ENCODE results near the gene FAM131A.

Gene FAM131A, protein sequence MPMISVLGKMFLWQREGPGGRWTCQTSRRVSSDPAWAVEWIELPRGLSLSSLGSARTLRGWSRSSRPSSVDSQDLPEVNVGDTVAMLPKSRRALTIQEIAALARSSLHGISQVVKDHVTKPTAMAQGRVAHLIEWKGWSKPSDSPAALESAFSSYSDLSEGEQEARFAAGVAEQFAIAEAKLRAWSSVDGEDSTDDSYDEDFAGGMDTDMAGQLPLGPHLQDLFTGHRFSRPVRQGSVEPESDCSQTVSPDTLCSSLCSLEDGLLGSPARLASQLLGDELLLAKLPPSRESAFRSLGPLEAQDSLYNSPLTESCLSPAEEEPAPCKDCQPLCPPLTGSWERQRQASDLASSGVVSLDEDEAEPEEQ

GRCh38 chr3:184337399-184337714, at the start of gene FAM131A:
Gene FAM131A, plus strand, starts transcription at chr3:184337600. Its CDS starts 31 bp downstream, at chr3:184337631.
- ATAC-seq (ENCODE audit: low read depth) (no peak), DNase-seq (ENCODE audit: low spot score in 2 of 2) (no peak)
- peaks cover 17% of the 10 kb centered on the region for H3K4me1 Mint-ChIP-seq
- no peak within 1 kb of the TSS for H3K27ac Mint-ChIP-seq
- H3K4me3 Mint-ChIP-seq, result peak within 1 kb of the TSS; percentile 87
- H3K27me3 Mint-ChIP-seq, result peaks cover 6% of the 10 kb centered on the region
- H3K9me3 Mint-ChIP-seq, result no peaks in the 10 kb centered on the region
- H3K36me3 Mint-ChIP-seq, result peaks cover 9% of the 10 kb centered on the region

GRCh38 chr3:184289426-184289938, 47.9 kb upstream of the FAM131A start:
- H3K4me3 Mint-ChIP-seq, result no peak overlapping the region
- H3K27me3 Mint-ChIP-seq, result peaks cover 16% of the 10 kb centered on the region
- peak; percentile 32 to 34 for DNase-seq (ENCODE audit: low spot score in 2 of 2)
- no peaks in the 10 kb centered on the region for H3K36me3 Mint-ChIP-seq
- no peaks in the 10 kb centered on the region for H3K9me3 Mint-ChIP-seq
- peak; percentile 74 for ATAC-seq (ENCODE audit: low read depth)
- no peaks in the 10 kb centered on the region for H3K4me1 Mint-ChIP-seq
- no peak overlapping the region for H3K27ac Mint-ChIP-seq

DNA sequence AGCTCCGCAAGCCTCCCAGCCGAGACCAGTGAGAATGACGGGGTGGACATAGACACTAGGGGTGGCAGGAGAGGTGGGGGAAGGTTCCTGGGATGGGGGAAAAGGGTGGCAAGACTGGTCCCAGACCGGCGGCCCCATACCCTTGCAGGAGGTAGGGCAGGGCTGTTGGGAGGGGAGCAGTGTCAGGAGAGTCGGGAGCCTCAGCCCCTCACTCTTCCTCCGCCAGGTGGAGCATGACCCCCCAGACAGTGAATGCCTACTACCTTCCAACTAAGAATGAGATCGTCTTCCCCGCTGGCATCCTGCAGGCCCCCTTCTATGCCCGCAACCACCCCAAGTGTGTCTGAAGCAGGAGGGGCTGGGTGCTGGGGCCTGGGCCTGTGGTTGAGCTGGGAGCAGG, 47.1 kb upstream of the FAM131A start:
- Mint-ChIP-seq H3K27ac (no peak overlapping the region), H3K9me3 (no peaks in the 10 kb centered on the region), H3K4me1 (no peaks in the 10 kb centered on the region), H3K27me3 (peaks cover 13% of the 10 kb centered on the region), H3K4me3 (no peak overlapping the region), H3K36me3 (no peaks in the 10 kb centered on the region)
- ATAC-seq (ENCODE audit: low read depth) (no peak), DNase-seq (ENCODE audit: low spot score in 2 of 2) (no peak)

DNA sequence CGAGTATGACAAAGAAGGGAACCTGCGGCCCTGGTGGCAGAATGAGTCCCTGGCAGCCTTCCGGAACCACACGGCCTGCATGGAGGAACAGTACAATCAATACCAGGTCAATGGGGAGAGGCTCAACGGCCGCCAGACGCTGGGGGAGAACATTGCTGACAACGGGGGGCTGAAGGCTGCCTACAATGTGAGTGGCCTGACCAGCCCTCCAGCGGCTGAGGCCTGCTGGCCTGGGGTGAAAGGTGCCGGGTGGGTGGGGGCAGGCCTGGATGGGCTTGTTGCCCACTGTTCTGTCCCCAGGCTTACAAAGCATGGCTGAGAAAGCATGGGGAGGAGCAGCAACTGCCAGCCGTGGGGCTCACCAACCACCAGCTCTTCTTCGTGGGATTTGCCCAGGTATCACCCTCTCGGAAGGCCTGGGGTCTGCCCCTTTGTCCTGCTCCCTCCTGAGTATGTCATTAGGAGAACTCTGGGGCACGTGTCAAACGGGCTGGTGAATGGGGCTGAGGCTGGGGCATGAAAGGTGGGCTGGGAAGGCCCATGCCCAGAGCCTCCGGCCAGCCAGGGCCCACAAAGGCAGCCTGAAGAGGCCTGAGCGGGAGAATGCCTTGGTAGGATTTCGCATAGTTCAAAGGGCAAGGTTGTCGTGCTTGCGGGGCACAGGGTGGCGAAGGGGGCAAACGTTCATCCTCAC, 46.2 kb upstream of the FAM131A start:
- H3K4me3 Mint-ChIP-seq, result no peak overlapping the region
- no peaks in the 10 kb centered on the region for H3K9me3 Mint-ChIP-seq
- no peaks in the 10 kb centered on the region for H3K4me1 Mint-ChIP-seq
- ATAC-seq (ENCODE audit: low read depth) (no peak), DNase-seq (ENCODE audit: low spot score in 2 of 2) (no peak)
- peaks cover 6% of the 10 kb centered on the region for H3K27me3 Mint-ChIP-seq
- H3K36me3 Mint-ChIP-seq, result no peaks in the 10 kb centered on the region
- H3K27ac Mint-ChIP-seq, result no peak overlapping the region

DNA sequence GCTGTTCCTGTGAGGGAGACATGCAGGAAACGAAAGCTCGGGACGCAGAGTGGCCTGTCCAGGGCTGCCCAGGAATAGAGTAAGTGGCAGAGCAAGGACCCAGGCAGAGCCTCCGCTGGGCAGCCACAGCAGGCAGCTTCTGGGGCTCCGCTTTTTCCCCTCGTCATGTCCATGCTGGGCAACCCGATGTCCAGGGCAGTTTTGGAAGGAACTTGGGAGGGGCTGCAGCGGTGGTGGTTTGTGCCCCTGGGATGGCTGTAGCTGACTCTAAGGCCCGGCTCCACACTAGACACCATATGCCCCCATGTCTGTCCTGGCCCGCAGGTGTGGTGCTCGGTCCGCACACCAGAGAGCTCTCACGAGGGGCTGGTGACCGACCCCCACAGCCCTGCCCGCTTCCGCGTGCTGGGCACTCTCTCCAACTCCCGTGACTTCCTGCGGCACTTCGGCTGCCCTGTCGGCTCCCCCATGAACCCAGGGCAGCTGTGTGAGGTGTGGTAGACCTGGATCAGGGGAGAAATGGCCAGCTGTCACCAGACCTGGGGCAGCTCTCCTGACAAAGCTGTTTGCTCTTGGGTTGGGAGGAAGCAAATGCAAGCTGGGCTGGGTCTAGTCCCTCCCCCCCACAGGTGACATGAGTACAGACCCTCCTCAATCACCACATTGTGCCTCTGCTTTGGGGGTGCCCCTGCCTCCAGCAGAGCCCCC, 45.5 kb upstream of the FAM131A start:
- ATAC-seq (ENCODE audit: low read depth), result no peak
- no peaks in the 10 kb centered on the region for H3K4me1 Mint-ChIP-seq

DNA sequence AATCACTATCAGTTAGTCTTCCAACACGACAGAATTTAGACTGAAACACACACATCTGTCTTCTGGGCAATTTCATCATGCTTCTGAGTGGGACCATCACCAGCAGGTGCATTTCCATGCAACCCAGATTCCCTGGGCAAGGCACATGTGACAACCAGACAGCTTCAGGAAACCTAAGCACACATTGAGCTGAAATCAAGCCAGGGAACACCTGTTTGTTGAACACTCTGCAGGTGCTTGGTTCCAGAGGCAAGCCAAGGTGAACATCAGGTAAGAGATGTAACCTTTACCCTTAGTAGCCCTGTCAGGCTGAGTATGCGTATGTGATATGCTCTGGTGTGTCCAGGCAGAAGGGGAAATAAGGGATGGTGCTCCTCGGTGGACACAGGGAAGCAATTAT, 41.6 kb upstream of the FAM131A start:
- H3K4me1 Mint-ChIP-seq, result peaks cover 13% of the 10 kb centered on the region
- DNase-seq (ENCODE audit: low spot score in 2 of 2), result no peak
- no peaks in the 10 kb centered on the region for H3K9me3 Mint-ChIP-seq
- no peaks in the 10 kb centered on the region for H3K36me3 Mint-ChIP-seq
- no peak for ATAC-seq (ENCODE audit: low read depth)
- H3K4me3 Mint-ChIP-seq, result no peak overlapping the region
- no peak overlapping the region for H3K27ac Mint-ChIP-seq
- H3K27me3 Mint-ChIP-seq, result peaks cover 5% of the 10 kb centered on the region

More for the DNA sequence above, 45.5 kb upstream of the FAM131A start:
- no peaks in the 10 kb centered on the region for H3K9me3 Mint-ChIP-seq
- no peak overlapping the region for H3K4me3 Mint-ChIP-seq
- no peak for DNase-seq (ENCODE audit: low spot score in 2 of 2)
- H3K27me3 Mint-ChIP-seq, result peaks cover 5% of the 10 kb centered on the region
- H3K36me3 Mint-ChIP-seq, result no peaks in the 10 kb centered on the region
- H3K27ac Mint-ChIP-seq, result no peak overlapping the region

DNA sequence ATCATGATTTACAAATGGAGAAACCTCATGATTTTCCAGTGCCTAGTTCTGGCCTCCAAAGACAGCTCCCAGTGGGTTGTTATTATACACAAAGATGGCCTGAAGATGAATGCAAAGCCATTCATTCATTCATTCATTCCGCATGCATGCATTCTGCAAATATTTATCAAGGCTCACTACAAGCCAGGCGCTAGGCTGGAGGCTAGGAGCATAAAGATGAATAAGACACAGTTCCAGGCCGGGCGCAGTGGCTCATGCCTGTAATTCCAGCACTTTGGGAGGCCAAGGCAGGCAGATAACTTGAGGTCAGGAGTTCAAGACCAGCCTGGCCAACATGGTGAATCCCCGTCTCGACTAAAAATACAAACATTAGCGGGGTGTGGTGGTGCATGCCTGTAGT, 40.8 kb upstream of the FAM131A start:
- peak overlapping the region; percentile 62 for H3K4me3 Mint-ChIP-seq
- H3K4me1 Mint-ChIP-seq, result peaks cover 13% of the 10 kb centered on the region
- no peak for ATAC-seq (ENCODE audit: low read depth)
- H3K36me3 Mint-ChIP-seq, result no peaks in the 10 kb centered on the region
- no peaks in the 10 kb centered on the region for H3K9me3 Mint-ChIP-seq
- no peak overlapping the region for H3K27ac Mint-ChIP-seq
- no peak for DNase-seq (ENCODE audit: low spot score in 2 of 2)
- peaks cover 3% of the 10 kb centered on the region for H3K27me3 Mint-ChIP-seq

DNA sequence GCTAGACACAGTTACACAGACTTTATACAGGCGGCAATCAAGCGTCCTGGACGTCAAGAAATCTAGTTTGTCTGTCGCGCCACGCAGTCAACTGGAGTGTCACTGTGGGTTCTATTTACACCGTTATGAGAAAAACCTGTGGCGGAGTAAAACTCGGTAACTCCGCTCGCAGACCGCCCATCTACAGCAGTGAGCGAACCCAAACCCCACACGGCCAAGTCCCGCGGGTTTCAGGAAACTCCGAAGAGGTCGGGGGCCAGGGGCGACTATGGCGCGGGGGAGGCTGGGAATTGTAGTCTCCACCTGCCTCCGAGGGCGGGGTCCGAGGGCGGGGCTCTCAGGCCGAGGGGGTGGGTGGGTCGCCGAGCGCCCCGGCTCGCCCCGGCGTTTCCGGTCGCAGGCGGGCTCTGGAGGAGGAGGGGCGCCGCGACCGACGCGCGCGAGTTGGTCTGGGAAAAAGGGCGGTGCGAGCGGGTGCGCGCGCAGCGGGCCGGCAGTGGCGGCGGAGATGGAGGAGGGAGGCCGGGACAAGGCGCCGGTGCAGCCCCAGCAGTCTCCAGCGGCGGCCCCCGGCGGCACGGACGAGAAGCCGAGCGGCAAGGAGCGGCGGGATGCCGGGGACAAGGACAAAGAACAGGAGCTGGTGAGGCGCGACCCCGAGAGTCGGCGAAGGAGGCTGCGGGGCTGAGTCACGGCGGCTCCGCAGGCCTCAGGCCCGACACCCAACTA, 38.5 kb upstream of the FAM131A start, which contains the start of gene PSMD2:
Gene PSMD2, plus strand, starts transcription at position 483 of the 729 bp plus-strand sequence. Its CDS starts 26 bp downstream, at position 509.
- DNase-seq (ENCODE audit: low spot score in 2 of 2), result peak; percentile 93 to 95
- Mint-ChIP-seq H3K9me3 (no peaks in the 10 kb centered on the region), H3K27me3 (no peaks in the 10 kb centered on the region), H3K4me1 (peaks cover 13% of the 10 kb centered on the region), H3K27ac (peak within 1 kb of the TSS; percentile 79), H3K36me3 (peaks cover 11% of the 10 kb centered on the region), H3K4me3 (peak within 1 kb of the TSS; percentile 87)
- ATAC-seq (ENCODE audit: low read depth), result peak; percentile 92

- Mint-ChIP-seq H3K4me3 (peak overlapping the region; percentile 87), H3K4me1 (peaks cover 15% of the 10 kb centered on the region), H3K36me3 (peaks cover 15% of the 10 kb centered on the region), H3K9me3 (no peaks in the 10 kb centered on the region), H3K27me3 (no peaks in the 10 kb centered on the region), H3K27ac (peak overlapping the region; percentile 79)
- ATAC-seq (ENCODE audit: low read depth), result no peak
- DNase-seq (ENCODE audit: low spot score in 2 of 2), result no peak
Measured at GRCh38 chr3:184299488-184300377, 37.7 kb upstream of the FAM131A start.

- ATAC-seq (ENCODE audit: low read depth), result no peak
- peaks cover 15% of the 10 kb centered on the region for H3K4me1 Mint-ChIP-seq
- H3K4me3 Mint-ChIP-seq, result peak overlapping the region; percentile 87
- no peaks in the 10 kb centered on the region for H3K27me3 Mint-ChIP-seq
- H3K9me3 Mint-ChIP-seq, result no peaks in the 10 kb centered on the region
- H3K27ac Mint-ChIP-seq, result no peak overlapping the region
- H3K36me3 Mint-ChIP-seq, result peaks cover 15% of the 10 kb centered on the region
- no peak for DNase-seq (ENCODE audit: low spot score in 2 of 2)
Measured at GRCh38 chr3:184300378-184300720, 37.1 kb upstream of the FAM131A start.

- no peak overlapping the region for H3K27ac Mint-ChIP-seq
Measured at GRCh38 chr3:184305577-184305976, 31.8 kb upstream of the FAM131A start.

GRCh38 chr3:184306341-184306972, 30.9 kb upstream of the FAM131A start:
- Mint-ChIP-seq H3K27ac (peak overlapping the region; percentile 6), H3K4me1 (peaks cover 2% of the 10 kb centered on the region), H3K9me3 (no peaks in the 10 kb centered on the region), H3K36me3 (peaks cover 39% of the 10 kb centered on the region), H3K27me3 (no peaks in the 10 kb centered on the region), H3K4me3 (no peak overlapping the region)
- no peak for DNase-seq (ENCODE audit: low spot score in 2 of 2)
- no peak for ATAC-seq (ENCODE audit: low read depth)

More at GRCh38 chr3:184305577-184305976, 31.8 kb upstream of the FAM131A start:
- Mint-ChIP-seq H3K4me3 (no peak overlapping the region), H3K36me3 (peaks cover 39% of the 10 kb centered on the region), H3K4me1 (peaks cover 3% of the 10 kb centered on the region), H3K9me3 (no peaks in the 10 kb centered on the region), H3K27me3 (no peaks in the 10 kb centered on the region)
- ATAC-seq (ENCODE audit: low read depth) (peak; percentile 59), DNase-seq (ENCODE audit: low spot score in 2 of 2) (no peak)

Data from memory B cell (primary cell).